ENCODE results near the gene ING4. TPM values are rescaled to one million over a fixed set of nuclear protein-coding genes. Genes with fewer than 3 reads are reported as not detected.
"Not testable (repeated sequence)": the region's sequence is repeated elsewhere in the genome, so short reads cannot be mapped to it uniquely, and the experiment has no call there.

The ING4 gene
- total and polyA plus RNA-seq, 2 donors (not counting 3 experiments of a cell fraction or from before 2014, with no cell fraction given): 34.7 to 52.0 TPM

- ChIA-PET CTCF (no interaction called here), POLR2A (interaction anchor here (0.6 kb wide), 1 partner anchor 93 kb away, joined by 3 read pairs; no protein-coding TSS in a partner anchor)
- intact Hi-C loops (cut with micrococcal nuclease) (no loop called here), dilution Hi-C loops (cut with MboI; ENCODE audit: extremely low pct_ligation_motif_present, low sequenced_read_pairs) (no loop called here)
- Histone ChIP-seq H3K79me2 (ENCODE audit: control insufficient read depth, insufficient read depth, low read length) (no peaks in the 10 kb centered on the region), H3K4me1 (ENCODE audit: control insufficient read depth, extremely low read depth, insufficient read depth, low read length) (no peaks in the 10 kb centered on the region), H3K27me3 (ENCODE audit: control insufficient read depth in 2 of 2, insufficient read depth in 2 of 2, low read length in 2 of 2) (no peaks in the 10 kb centered on the region), H3K27ac (ENCODE audit: insufficient read depth, low read depth, low read length) (no peak overlapping the region), H3K9me1 (replicated peaks; ENCODE audit: control insufficient read depth, extremely low read depth, insufficient read depth, low read length) (no peaks in the 10 kb centered on the region), H2AFZ (ENCODE audit: low read depth, low read length) (no peak overlapping the region), H3K9me3 (replicated peaks; ENCODE audit: control insufficient read depth, insufficient read depth, low read length) (no peaks in the 10 kb centered on the region), H3K4me2 (ENCODE audit: insufficient read depth, low read length) (no peak overlapping the region), H4K20me1 (replicated peaks; ENCODE audit: control insufficient read depth, extremely low read depth, insufficient read depth, low read length) (no peaks in the 10 kb centered on the region), H3K36me3 (ENCODE audit: control insufficient read depth in 2 of 2, extremely low read depth in 1 of 2, insufficient read depth in 2 of 2, low read length in 2 of 2) (no peaks in the 10 kb centered on the region), H3K9ac (replicated peaks; ENCODE audit: extremely low read depth, insufficient read depth, low read length) (no peak overlapping the region), H3K4me3 (replicated peaks in 1 of 3; ENCODE audit: insufficient read depth in 1 of 3, low read depth in 1 of 3, low read length in 3 of 3) (no peak overlapping the region)
- FAIRE-seq (no peak), DNase-seq (ENCODE audit: low read depth, low spot score) (no peak)
- BruUV-seq (replicated peaks): no TSS peak
- TF ChIP-seq POLR2AphosphoS5 (IDR thresholded peaks at IDR 0.05; ENCODE audit: insufficient read depth, low read depth, low read length) (no peak), POLR2A (IDR thresholded peaks at IDR 0.05; ENCODE audit: low read depth, low read length) (no peak), JUN (IDR thresholded peaks at IDR 0.05; ENCODE audit: borderline replicate concordance, insufficient read depth, insufficient read length, low read depth) (no peak), EZH2 (IDR thresholded peaks at IDR 0.05; ENCODE audit: borderline replicate concordance, low read depth, low read length, severe bottlenecking) (no peak)
Measured at GRCh38 chr12:6708960-6709394, 46.1 kb upstream of the ING4 start.

- BruUV-seq (replicated peaks); intact Hi-C loops (cut with micrococcal nuclease); H2AFZ ChIP-seq (ENCODE audit: low read depth, low read length); CTCF ChIA-PET; DNase-seq (ENCODE audit: low read depth, low spot score); H3K4me2 ChIP-seq (ENCODE audit: insufficient read depth, low read length); FAIRE-seq; H3K9me3 ChIP-seq (replicated peaks; ENCODE audit: control insufficient read depth, insufficient read depth, low read length); H3K27me3 ChIP-seq (ENCODE audit: control insufficient read depth in 2 of 2, insufficient read depth in 2 of 2, low read length in 2 of 2); H4K20me1 ChIP-seq (replicated peaks; ENCODE audit: control insufficient read depth, extremely low read depth, insufficient read depth, low read length); H3K79me2 ChIP-seq (ENCODE audit: control insufficient read depth, insufficient read depth, low read length); H3K4me1 ChIP-seq (ENCODE audit: control insufficient read depth, extremely low read depth, insufficient read depth, low read length); H3K9ac ChIP-seq (replicated peaks; ENCODE audit: extremely low read depth, insufficient read depth, low read length); H3K27ac ChIP-seq (ENCODE audit: insufficient read depth, low read depth, low read length); dilution Hi-C loops (cut with MboI; ENCODE audit: extremely low pct_ligation_motif_present, low sequenced_read_pairs); H3K9me1 ChIP-seq (replicated peaks; ENCODE audit: control insufficient read depth, extremely low read depth, insufficient read depth, low read length); H3K4me3 ChIP-seq (replicated peaks in 1 of 3; ENCODE audit: insufficient read depth in 1 of 3, low read depth in 1 of 3, low read length in 3 of 3); H3K36me3 ChIP-seq (ENCODE audit: control insufficient read depth in 2 of 2, extremely low read depth in 1 of 2, insufficient read depth in 2 of 2, low read length in 2 of 2): not testable (repeated sequence)
- POLR2A ChIA-PET: interaction anchor here (0.6 kb wide), 1 partner anchor 93 kb away, joined by 3 read pairs; no protein-coding TSS in a partner anchor
Measured at GRCh38 chr12:6708351-6708750, 45.4 kb upstream of the ING4 start.
